Peyer's patch (tissue), 4 donors: Measurements from ENCODE around the gene AKNA.

Experiments
- POLR2A ChIP-seq, 2 donors: fragments of 450-650 bp; IDR thresholded peaks; one replicate each; pipeline ENCODE4 v1.5.1; 2017; ENCODE audit warnings: antibody characterized with exemption in 2 of 2, mild to moderate bottlenecking in 2 of 2, moderate library complexity in 2 of 2
- TF ChIP-seq, protein P1 (sequence below), 6 experiments: fragments of 450-650 bp in 4 of 6; fragments of 200-600 bp in 2 of 6; sonication (generic) in 1 of 6; IDR thresholded peaks; one replicate each; pipeline ENCODE4 v1.5.1; 2017 to 2019; ENCODE audit warnings: antibody characterized with exemption in 6 of 6, mild to moderate bottlenecking in 3 of 6, moderate library complexity in 1 of 6

DNA sequence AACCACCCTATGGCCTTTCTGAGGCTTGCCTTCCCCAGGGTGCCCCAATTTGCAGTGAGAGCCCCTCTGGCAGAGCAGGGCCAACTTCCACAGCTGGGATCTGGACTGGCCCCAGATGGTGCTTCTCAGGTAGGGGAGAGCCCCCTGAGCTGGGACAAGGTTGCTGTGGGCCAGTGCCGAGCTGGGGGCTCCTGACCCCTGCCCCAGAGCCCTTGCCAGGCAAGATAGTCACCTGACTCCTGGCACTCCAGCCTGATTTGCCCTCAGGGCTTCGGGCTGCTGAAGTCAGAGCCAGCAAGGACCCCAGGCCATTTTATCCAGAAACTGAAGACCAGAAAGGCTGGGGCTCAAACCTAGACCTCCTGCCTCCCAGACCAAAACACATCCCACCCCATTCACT, 33.4 kb upstream of the AKNA start:
- TF ChIP-seq POLR2A (IDR thresholded peaks at IDR 0.05), result no peak
- TF ChIP-seq, protein P1, sequence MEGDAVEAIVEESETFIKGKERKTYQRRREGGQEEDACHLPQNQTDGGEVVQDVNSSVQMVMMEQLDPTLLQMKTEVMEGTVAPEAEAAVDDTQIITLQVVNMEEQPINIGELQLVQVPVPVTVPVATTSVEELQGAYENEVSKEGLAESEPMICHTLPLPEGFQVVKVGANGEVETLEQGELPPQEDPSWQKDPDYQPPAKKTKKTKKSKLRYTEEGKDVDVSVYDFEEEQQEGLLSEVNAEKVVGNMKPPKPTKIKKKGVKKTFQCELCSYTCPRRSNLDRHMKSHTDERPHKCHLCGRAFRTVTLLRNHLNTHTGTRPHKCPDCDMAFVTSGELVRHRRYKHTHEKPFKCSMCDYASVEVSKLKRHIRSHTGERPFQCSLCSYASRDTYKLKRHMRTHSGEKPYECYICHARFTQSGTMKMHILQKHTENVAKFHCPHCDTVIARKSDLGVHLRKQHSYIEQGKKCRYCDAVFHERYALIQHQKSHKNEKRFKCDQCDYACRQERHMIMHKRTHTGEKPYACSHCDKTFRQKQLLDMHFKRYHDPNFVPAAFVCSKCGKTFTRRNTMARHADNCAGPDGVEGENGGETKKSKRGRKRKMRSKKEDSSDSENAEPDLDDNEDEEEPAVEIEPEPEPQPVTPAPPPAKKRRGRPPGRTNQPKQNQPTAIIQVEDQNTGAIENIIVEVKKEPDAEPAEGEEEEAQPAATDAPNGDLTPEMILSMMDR (IDR thresholded peaks at IDR 0.05), result no peak
